Nephron (organoid): ENCODE data around the gene TMEM242.
A peak's percentile ranks its signal among the peaks of the same experiment; 100 is the strongest.

ENCODE experiments used
- H3K27ac Mint-ChIP-seq, 3 experiments: 2 replicates each; pipeline ENCODE4 v1.8.0; 2020; ENCODE audit warnings: mixed read lengths in 3 of 3, mild to moderate bottlenecking in 2 of 3, moderate library complexity in 1 of 3
- H3K27me3 Mint-ChIP-seq: 2 replicates; pipeline ENCODE4 v1.8.0; 2021; ENCODE audit warnings: low read depth, mild to moderate bottlenecking, moderate library complexity, mixed read lengths
- H3K36me3 Mint-ChIP-seq: 2 replicates; pipeline ENCODE4 v1.8.0; 2020; ENCODE audit warnings: low read depth, mixed read lengths
- H3K4me1 Mint-ChIP-seq: 2 replicates; pipeline ENCODE4 v1.8.0; 2020; ENCODE audit warnings: mixed read lengths
- H3K4me3 Mint-ChIP-seq, 3 experiments: 2 replicates each; pipeline ENCODE4 v1.8.0; 2020; ENCODE audit warnings: mild to moderate bottlenecking in 3 of 3, mixed read lengths in 3 of 3, moderate library complexity in 2 of 3
- H3K9me3 Mint-ChIP-seq: 2 replicates; pipeline ENCODE4 v1.8.0; 2020; ENCODE audit warnings: mixed read lengths
- TF ChIP-seq, protein P1 (sequence below), 3 experiments: fragments of 200-600 bp; sonication (generic); IDR thresholded peaks; one replicate each; pipeline ENCODE4 v1.5.0; 2021; ENCODE audit warnings: antibody characterized with exemption in 3 of 3; ENCODE audit not compliant: unreplicated experiment in 3 of 3

The TMEM242 gene

DNA sequence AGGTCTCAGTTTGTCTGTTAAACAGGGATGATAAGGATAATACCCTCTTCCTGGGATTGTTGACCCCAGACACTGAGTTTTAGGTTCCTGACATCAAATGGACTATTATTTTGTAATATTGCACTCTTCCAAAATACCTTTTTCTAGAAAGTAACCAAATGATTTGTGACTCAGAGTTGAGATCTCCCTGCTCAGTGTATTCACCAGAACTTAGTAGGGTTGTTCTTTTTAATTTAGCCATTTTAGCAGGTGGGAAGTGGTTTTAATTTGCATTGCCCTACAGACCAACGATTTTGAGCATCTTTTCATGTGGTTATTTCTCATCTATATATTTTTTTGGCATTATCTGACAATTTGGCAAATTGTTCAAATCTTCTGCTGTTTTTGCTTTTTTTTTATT, 75.1 kb downstream of the TMEM242 start:
- Mint-ChIP-seq H3K27me3 (peaks cover 27% of the 10 kb centered on the region), H3K36me3 (peaks cover 3% of the 10 kb centered on the region), H3K27ac (no peak overlapping the region), H3K9me3 (peaks cover 11% of the 10 kb centered on the region), H3K4me1 (peaks cover 65% of the 10 kb centered on the region), H3K4me3 (no peak overlapping the region)
- TF ChIP-seq, protein P1, sequence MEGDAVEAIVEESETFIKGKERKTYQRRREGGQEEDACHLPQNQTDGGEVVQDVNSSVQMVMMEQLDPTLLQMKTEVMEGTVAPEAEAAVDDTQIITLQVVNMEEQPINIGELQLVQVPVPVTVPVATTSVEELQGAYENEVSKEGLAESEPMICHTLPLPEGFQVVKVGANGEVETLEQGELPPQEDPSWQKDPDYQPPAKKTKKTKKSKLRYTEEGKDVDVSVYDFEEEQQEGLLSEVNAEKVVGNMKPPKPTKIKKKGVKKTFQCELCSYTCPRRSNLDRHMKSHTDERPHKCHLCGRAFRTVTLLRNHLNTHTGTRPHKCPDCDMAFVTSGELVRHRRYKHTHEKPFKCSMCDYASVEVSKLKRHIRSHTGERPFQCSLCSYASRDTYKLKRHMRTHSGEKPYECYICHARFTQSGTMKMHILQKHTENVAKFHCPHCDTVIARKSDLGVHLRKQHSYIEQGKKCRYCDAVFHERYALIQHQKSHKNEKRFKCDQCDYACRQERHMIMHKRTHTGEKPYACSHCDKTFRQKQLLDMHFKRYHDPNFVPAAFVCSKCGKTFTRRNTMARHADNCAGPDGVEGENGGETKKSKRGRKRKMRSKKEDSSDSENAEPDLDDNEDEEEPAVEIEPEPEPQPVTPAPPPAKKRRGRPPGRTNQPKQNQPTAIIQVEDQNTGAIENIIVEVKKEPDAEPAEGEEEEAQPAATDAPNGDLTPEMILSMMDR (IDR thresholded peaks at IDR 0.05; ENCODE audit: unreplicated experiment in 3 of 3), result no peak

DNA sequence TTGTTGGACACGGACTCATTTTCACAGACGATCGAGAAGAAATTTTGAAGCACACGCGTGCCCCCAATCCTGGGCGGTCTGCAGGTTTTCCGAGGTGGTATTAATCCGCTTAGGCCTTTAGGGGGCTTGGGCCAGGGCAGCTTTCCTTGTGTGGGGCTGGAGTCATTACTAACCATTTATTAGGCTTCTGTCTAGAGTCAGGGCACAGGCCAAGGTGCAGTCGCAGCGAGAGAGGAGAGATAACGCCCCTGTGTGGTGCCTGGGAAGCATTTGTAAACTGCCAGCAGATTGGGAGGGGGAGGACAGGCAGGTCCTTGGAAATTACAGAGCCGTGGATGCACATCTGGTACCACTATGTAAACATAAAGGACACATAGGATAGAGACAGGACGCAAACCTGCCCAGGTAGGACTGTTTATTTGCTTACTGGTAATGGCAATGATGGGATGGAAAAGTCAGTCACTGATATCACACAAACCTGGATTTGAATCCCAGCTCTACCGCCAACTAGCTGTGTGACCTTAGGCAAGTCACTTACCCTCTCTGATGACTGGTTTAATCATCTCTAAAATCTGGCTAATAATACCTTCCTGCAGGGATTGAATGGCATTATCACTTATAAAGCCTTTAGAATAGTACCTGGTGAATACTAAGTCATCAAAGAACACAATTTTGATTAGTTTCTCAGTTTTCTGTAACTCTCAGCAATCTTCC, 76.4 kb downstream of the TMEM242 start:
- H3K4me3 Mint-ChIP-seq, result peak overlapping the region in 1 of 3 experiments; percentile 13
- peak overlapping the region; percentile 41 to 62 (median 46) for H3K27ac Mint-ChIP-seq
- peaks cover 11% of the 10 kb centered on the region for H3K9me3 Mint-ChIP-seq
- TF ChIP-seq, protein P1 (IDR thresholded peaks at IDR 0.05; ENCODE audit: unreplicated experiment in 3 of 3), result no peak
- peaks cover 62% of the 10 kb centered on the region for H3K4me1 Mint-ChIP-seq
- H3K27me3 Mint-ChIP-seq, result peaks cover 32% of the 10 kb centered on the region
- H3K36me3 Mint-ChIP-seq, result peaks cover 3% of the 10 kb centered on the region

DNA sequence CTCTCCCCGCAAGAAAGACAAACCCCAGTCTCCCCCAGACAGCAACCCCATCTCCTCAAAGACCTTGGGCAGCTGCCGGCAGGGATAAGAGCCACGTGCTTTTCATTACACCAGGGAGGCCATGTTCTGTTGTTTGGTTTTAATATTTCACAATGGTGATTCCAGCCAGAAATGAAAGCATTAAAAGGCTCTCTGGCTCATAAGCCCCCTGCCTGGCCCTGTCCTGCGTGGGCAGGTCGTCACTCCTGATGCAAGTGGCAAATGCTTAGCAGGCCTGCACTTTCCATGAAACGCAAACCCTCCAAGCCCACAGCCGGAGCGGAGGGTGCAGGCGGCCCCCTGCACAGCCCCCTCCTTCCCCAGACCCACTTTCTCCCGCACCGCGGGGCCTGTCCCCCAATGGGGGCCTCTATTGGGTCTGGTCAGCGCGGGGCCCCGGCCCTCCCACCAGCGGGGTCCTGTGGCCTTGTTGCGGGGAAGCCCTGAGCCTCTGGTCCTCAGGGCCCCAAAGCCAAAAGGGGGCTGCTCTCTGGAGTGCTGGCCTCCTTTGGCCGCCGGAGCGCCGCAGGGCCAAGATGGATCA, 77.2 kb downstream of the TMEM242 start:
- H3K9me3 Mint-ChIP-seq, result peaks cover 11% of the 10 kb centered on the region
- H3K27ac Mint-ChIP-seq, result peak overlapping the region; percentile 84 to 90 (median 85)
- TF ChIP-seq, protein P1 (IDR thresholded peaks at IDR 0.05; ENCODE audit: unreplicated experiment in 3 of 3), result no peak
- H3K36me3 Mint-ChIP-seq, result peaks cover 3% of the 10 kb centered on the region
- peak overlapping the region in 1 of 3 experiments; percentile 18 for H3K4me3 Mint-ChIP-seq
- H3K27me3 Mint-ChIP-seq, result peaks cover 29% of the 10 kb centered on the region
- H3K4me1 Mint-ChIP-seq, result peaks cover 56% of the 10 kb centered on the region

DNA sequence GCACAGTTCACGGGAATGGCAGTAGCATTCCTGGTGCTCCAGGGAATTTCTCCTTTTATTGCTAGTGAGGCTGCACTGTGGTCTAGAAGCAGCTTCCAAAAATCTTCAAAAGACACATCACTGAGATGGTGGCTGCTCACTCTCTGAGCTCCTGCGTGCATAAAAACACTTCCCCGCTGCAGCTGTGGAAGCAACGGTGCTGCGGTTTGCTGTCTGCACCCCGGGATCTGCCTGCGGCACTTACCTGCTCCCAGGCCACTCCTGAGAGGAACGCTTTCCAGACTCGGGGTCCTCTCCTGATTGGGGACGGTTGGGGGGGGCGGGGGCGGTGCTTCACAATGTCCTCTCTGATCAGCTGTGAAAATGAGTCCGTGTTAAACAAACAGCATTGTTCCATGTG, 77.9 kb downstream of the TMEM242 start:
- peak overlapping the region in 1 of 3 experiments; percentile 18 for H3K4me3 Mint-ChIP-seq
- H3K36me3 Mint-ChIP-seq, result peaks cover 3% of the 10 kb centered on the region
- peaks cover 50% of the 10 kb centered on the region for H3K4me1 Mint-ChIP-seq
- H3K27me3 Mint-ChIP-seq, result peaks cover 29% of the 10 kb centered on the region
- H3K9me3 Mint-ChIP-seq, result peaks cover 11% of the 10 kb centered on the region
- peak overlapping the region; percentile 84 to 90 (median 85) for H3K27ac Mint-ChIP-seq
- TF ChIP-seq, protein P1 (IDR thresholded peaks at IDR 0.05; ENCODE audit: unreplicated experiment in 3 of 3), result no peak

DNA sequence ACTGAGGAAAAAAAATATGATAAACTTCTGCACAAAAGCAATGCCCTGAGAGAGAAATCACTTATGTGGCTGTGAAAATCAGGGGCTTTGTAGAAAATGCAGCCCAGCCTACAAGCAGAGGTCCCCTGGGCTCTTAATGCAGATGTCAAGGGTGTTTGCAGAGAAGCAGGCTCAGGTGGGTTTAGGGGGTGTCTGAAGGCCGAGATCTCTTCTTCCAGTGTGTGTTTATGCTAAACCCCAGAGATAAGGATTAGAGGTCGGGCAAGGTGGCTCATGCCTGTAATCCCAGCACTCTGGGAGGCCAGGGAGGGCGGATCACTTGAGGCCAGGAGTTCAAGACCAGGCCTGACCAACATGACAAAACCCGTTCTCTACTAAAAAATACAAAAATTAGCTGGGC, 78.5 kb downstream of the TMEM242 start:
- no peak overlapping the region for H3K4me3 Mint-ChIP-seq
- H3K9me3 Mint-ChIP-seq, result peaks cover 7% of the 10 kb centered on the region
- H3K36me3 Mint-ChIP-seq, result peaks cover 3% of the 10 kb centered on the region
- TF ChIP-seq, protein P1 (IDR thresholded peaks at IDR 0.05; ENCODE audit: unreplicated experiment in 3 of 3), result no peak
- peaks cover 29% of the 10 kb centered on the region for H3K27me3 Mint-ChIP-seq
- peaks cover 47% of the 10 kb centered on the region for H3K4me1 Mint-ChIP-seq
- H3K27ac Mint-ChIP-seq, result peak overlapping the region; percentile 37 to 90 (median 85)
